Trophoblast cell (in vitro differentiated cells and primary cell): ENCODE data around the gene KRTAP5-7.
"Not testable (repeated sequence)": the region's sequence is repeated elsewhere in the genome, so short reads cannot be mapped to it uniquely, and the experiment has no call there.

Experiments
- DNase-seq, 2 donors: peaks; one replicate each; pipeline ENCODE4 v3.0.0-alpha.2; 2016
- H2AFZ ChIP-seq: 2 replicates; pipeline ENCODE4 v1.6.1; 2013; ENCODE audit warnings: low read length, moderate library complexity, mild to moderate bottlenecking; ENCODE audit not compliant: insufficient read depth, poor library complexity
- H2AK5ac ChIP-seq: 2 replicates; pipeline ENCODE4 v1.6.1; 2013; ENCODE audit warnings: mild to moderate bottlenecking, low read length
- H2BK120ac ChIP-seq: 2 replicates; pipeline ENCODE4 v1.6.1; 2013; ENCODE audit warnings: low read length, mild to moderate bottlenecking, moderate library complexity; ENCODE audit not compliant: insufficient read depth, poor library complexity
- H2BK12ac ChIP-seq: 2 replicates; pipeline ENCODE4 v1.6.1; 2013; ENCODE audit warnings: mild to moderate bottlenecking, low read length, moderate library complexity
- H2BK5ac ChIP-seq: 2 replicates; pipeline ENCODE4 v1.6.1; 2013; ENCODE audit warnings: low read length, low read depth, moderate library complexity, mild to moderate bottlenecking; ENCODE audit not compliant: poor library complexity
- H3K14ac ChIP-seq: 2 replicates; pipeline ENCODE4 v1.6.1; 2013; ENCODE audit warnings: mild to moderate bottlenecking, low read length
- H3K18ac ChIP-seq: 2 replicates; pipeline ENCODE4 v1.6.1; 2013; ENCODE audit warnings: mild to moderate bottlenecking, low read length
- H3K23ac ChIP-seq: 2 replicates; pipeline ENCODE4 v1.6.1; 2013; ENCODE audit warnings: low read length
- H3K27ac ChIP-seq: 2 replicates; pipeline ENCODE4 v1.5.1; 2013; ENCODE audit warnings: low read depth, mild to moderate bottlenecking, inconsistent platforms, low read length, moderate library complexity
- H3K27me3 ChIP-seq: 2 replicates; pipeline ENCODE4 v1.6.1; 2013; ENCODE audit warnings: inconsistent platforms, mild to moderate bottlenecking, low read length, moderate library complexity; ENCODE audit not compliant: insufficient read depth
- H3K36me3 ChIP-seq, 2 experiments: 1 replicate in 1 of 2; 2 replicates in 1 of 2; pipeline ENCODE4 v1.6.1; 2013; ENCODE audit warnings: low read length in 2 of 2, mild to moderate bottlenecking in 2 of 2, moderate library complexity in 1 of 2; ENCODE audit not compliant: insufficient read depth in 2 of 2, control insufficient read depth in 1 of 2
- H3K4ac ChIP-seq: 2 replicates; pipeline ENCODE4 v1.6.1; 2013; ENCODE audit warnings: low read depth, mild to moderate bottlenecking, low read length, moderate library complexity
- H3K4me1 ChIP-seq, 2 experiments: 1 replicate in 1 of 2; 2 replicates in 1 of 2; pipeline ENCODE4 v1.6.1; 2013; ENCODE audit warnings: low read length in 2 of 2, mild to moderate bottlenecking in 2 of 2, moderate library complexity in 1 of 2; ENCODE audit not compliant: insufficient read depth in 2 of 2, control insufficient read depth in 1 of 2
- H3K4me2 ChIP-seq: 2 replicates; pipeline ENCODE4 v1.6.1; 2013; ENCODE audit warnings: inconsistent platforms, mild to moderate bottlenecking, low read length, moderate library complexity
- H3K4me3 ChIP-seq: 2 replicates; pipeline ENCODE4 v1.5.1; 2013; ENCODE audit warnings: mild to moderate bottlenecking, low read depth, low read length, inconsistent platforms
- H3K79me1 ChIP-seq: one replicate; pipeline ENCODE4 v1.6.1; 2013; ENCODE audit warnings: low read length
- H3K79me2 ChIP-seq: 2 replicates; pipeline ENCODE4 v1.6.1; 2013; ENCODE audit warnings: low read length, mild to moderate bottlenecking; ENCODE audit not compliant: control insufficient read depth, insufficient read depth, poor library complexity
- H3K9ac ChIP-seq: 2 replicates; pipeline ENCODE4 v1.6.1; 2013; ENCODE audit warnings: mild to moderate bottlenecking, low read length
- H3K9me3 ChIP-seq: 2 replicates; pipeline ENCODE4 v1.6.1; 2013; ENCODE audit warnings: low read depth, mild to moderate bottlenecking, control low read depth, inconsistent platforms, low read length; ENCODE audit not compliant: insufficient read depth
- H4K12ac ChIP-seq: 2 replicates; pipeline ENCODE4 v1.6.1; 2013; ENCODE audit warnings: low read depth, mild to moderate bottlenecking, low read length, moderate library complexity
- H4K8ac ChIP-seq: 2 replicates; pipeline ENCODE4 v1.6.1; 2013; ENCODE audit warnings: low read depth, mild to moderate bottlenecking, low read length, moderate library complexity
- H4K91ac ChIP-seq: one replicate; pipeline ENCODE4 v1.6.1; 2013; ENCODE audit warnings: low read depth, mild to moderate bottlenecking, low read length, moderate library complexity
- WGBS: extraction: QIAGEN DNeasy Blood & Tissue Kit; methylation state at CpG from one replicate; pipeline ENCODE4 v1.1.7; 2013; ENCODE audit warnings: missing lambda C conversion rate; ENCODE audit not compliant: insufficient read length, insufficient coverage; ENCODE audit errors: extremely low coverage; 5-methylcytosine and 5-hydroxymethylcytosine counted together

The KRTAP5-7 gene

GRCh38 chr11:71532036-71532610 is 5.1 kb downstream of the KRTAP5-7 start:
- no peak overlapping the region for H2BK5ac ChIP-seq
- no CpG with 5 or more reads among the region's 10 CpGs for whole genome bisulfite sequencing

GRCh38 chr11:71534711-71535608 is 7.9 kb downstream of the KRTAP5-7 start:
- not testable (repeated sequence) for H3K27ac ChIP-seq, H3K18ac ChIP-seq, H2BK12ac ChIP-seq, H3K4ac ChIP-seq, H2AFZ ChIP-seq, H3K79me2 ChIP-seq, H3K4me1 ChIP-seq, H4K91ac ChIP-seq, H3K4me2 ChIP-seq, H2BK5ac ChIP-seq, H3K9ac ChIP-seq, H3K27me3 ChIP-seq, H3K9me3 ChIP-seq, H3K79me1 ChIP-seq, H3K4me3 ChIP-seq, H2BK120ac ChIP-seq, H4K12ac ChIP-seq, H4K8ac ChIP-seq, H3K23ac ChIP-seq, H3K14ac ChIP-seq, DNase-seq, H3K36me3 ChIP-seq, H2AK5ac ChIP-seq
- no CpG with 5 or more reads among the region's 17 CpGs for WGBS

More at GRCh38 chr11:71532036-71532610, 5.1 kb downstream of the KRTAP5-7 start:
- H3K27me3 ChIP-seq, result no peaks in the 10 kb centered on the region
- no peak overlapping the region for H2AFZ ChIP-seq
- H2BK12ac ChIP-seq, result no peak overlapping the region
- H2AK5ac ChIP-seq, result no peak overlapping the region
- peaks cover 1% of the 10 kb centered on the region for H3K9me3 ChIP-seq
- no peak overlapping the region for H3K4ac ChIP-seq
- H3K4me1 ChIP-seq, result no peaks in the 10 kb centered on the region
- H2BK120ac ChIP-seq, result no peak overlapping the region
- H3K14ac ChIP-seq, result no peak overlapping the region
- H3K79me2 ChIP-seq, result no peaks in the 10 kb centered on the region
- no peaks in the 10 kb centered on the region for H3K36me3 ChIP-seq
- no peak overlapping the region for H3K18ac ChIP-seq
- DNase-seq, result peak in 1 of 2 donors; percentile 35
- no peaks in the 10 kb centered on the region for H3K79me1 ChIP-seq
- no peak overlapping the region for H3K27ac ChIP-seq
- no peak overlapping the region for H3K23ac ChIP-seq
- H4K8ac ChIP-seq, result no peak overlapping the region
- H3K4me2 ChIP-seq, result no peak overlapping the region
- H3K9ac ChIP-seq, result no peak overlapping the region
- H3K4me3 ChIP-seq, result no peak overlapping the region
- no peak overlapping the region for H4K12ac ChIP-seq
- H4K91ac ChIP-seq, result no peak overlapping the region

DNA sequence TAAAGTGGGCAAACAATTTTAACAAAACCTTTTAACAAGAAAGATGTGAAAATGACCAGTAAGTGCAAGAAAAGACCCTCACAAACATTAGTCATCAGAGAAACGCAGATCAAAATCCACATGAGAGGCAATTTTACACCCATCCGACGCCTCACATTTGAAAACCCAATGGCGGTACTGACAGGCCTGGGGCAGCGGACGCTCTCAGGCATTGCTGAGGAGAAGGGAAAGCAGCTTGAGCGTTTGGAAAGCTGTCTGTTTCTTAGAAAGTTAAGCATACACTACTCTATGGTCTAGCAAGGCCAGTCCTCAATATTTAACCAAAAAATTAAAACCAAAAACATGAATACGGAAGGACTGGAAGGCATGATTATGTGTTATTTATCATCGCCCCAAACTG is 8.8 kb downstream of the KRTAP5-7 start:
- H3K4me1 ChIP-seq, result no peaks in the 10 kb centered on the region
- H3K4ac ChIP-seq, result no peak overlapping the region
- H2BK5ac ChIP-seq, result no peak overlapping the region
- H3K23ac ChIP-seq, result no peak overlapping the region
- no peak overlapping the region for H4K91ac ChIP-seq
- no peak overlapping the region for H4K8ac ChIP-seq
- no peak overlapping the region for H3K4me2 ChIP-seq
- H2BK120ac ChIP-seq, result no peak overlapping the region
- H2AFZ ChIP-seq, result no peak overlapping the region
- H2BK12ac ChIP-seq, result no peak overlapping the region
- H3K9ac ChIP-seq, result no peak overlapping the region
- H3K14ac ChIP-seq, result no peak overlapping the region
- H4K12ac ChIP-seq, result no peak overlapping the region
- H3K27ac ChIP-seq, result no peak overlapping the region
- H3K18ac ChIP-seq, result no peak overlapping the region
- no peak overlapping the region for H2AK5ac ChIP-seq
- H3K36me3 ChIP-seq, result no peaks in the 10 kb centered on the region
- no peak overlapping the region for H3K4me3 ChIP-seq
- H3K79me2 ChIP-seq, result no peaks in the 10 kb centered on the region
- H3K9me3 ChIP-seq, result peaks cover 1% of the 10 kb centered on the region
- no peaks in the 10 kb centered on the region for H3K27me3 ChIP-seq
- no peaks in the 10 kb centered on the region for H3K79me1 ChIP-seq
- no peak for DNase-seq
- no CpG with 5 or more reads among the region's 9 CpGs for WGBS

GRCh38 chr11:71537537-71537936 is 10.5 kb downstream of the KRTAP5-7 start:
- Histone ChIP-seq H4K91ac (no peak overlapping the region), H3K27ac (no peak overlapping the region), H3K18ac (no peak overlapping the region), H2AFZ (no peak overlapping the region), H2BK12ac (no peak overlapping the region), H3K9ac (no peak overlapping the region), H3K79me1 (no peaks in the 10 kb centered on the region), H3K4ac (no peak overlapping the region), H3K4me1 (no peaks in the 10 kb centered on the region), H3K14ac (no peak overlapping the region), H2BK5ac (no peak overlapping the region), H3K23ac (no peak overlapping the region), H4K8ac (no peak overlapping the region), H3K4me3 (no peak overlapping the region), H2AK5ac (no peak overlapping the region), H2BK120ac (no peak overlapping the region), H4K12ac (no peak overlapping the region), H3K9me3 (no peaks in the 10 kb centered on the region), H3K27me3 (no peaks in the 10 kb centered on the region), H3K4me2 (no peak overlapping the region), H3K79me2 (no peaks in the 10 kb centered on the region), H3K36me3 (no peaks in the 10 kb centered on the region)
- DNase-seq, result no peak
- WGBS, result no CpG with 5 or more reads among the region's 9 CpGs
